ENCODE results near the gene RAB36.

- TF ChIP-seq CTCF (IDR thresholded peaks at IDR 0.05; ENCODE audit: low read depth, low read length, poor library complexity, severe bottlenecking) (no peak), EZH2phosphoT487 (IDR thresholded peaks at IDR 0.05; ENCODE audit: borderline replicate concordance, low read length) (no peak)
Observed at GRCh38 chr22:23161029-23161428, 15.8 kb downstream of the RAB36 start.
